GM12865 (cell line): ENCODE measurements around the gene CD3D.

Experiments
- DNase-seq: peaks from one replicate; pipeline ENCODE4 v3.0.0; 2010; ENCODE audit warnings: low read depth
- H3K4me3 ChIP-seq: 2 replicates; pipeline ENCODE4 v1.5.1; 2011; ENCODE audit warnings: mild to moderate bottlenecking, low read depth, low read length, control low read depth
- CTCF ChIP-seq: IDR thresholded peaks from 2 replicates; pipeline ENCODE4 v1.5.1; 2011; ENCODE audit warnings: low read length, control low read depth, low read depth, inconsistent platforms; ENCODE audit not compliant: insufficient read depth; ENCODE audit errors: missing control alignments

CD3D gene

DNA sequence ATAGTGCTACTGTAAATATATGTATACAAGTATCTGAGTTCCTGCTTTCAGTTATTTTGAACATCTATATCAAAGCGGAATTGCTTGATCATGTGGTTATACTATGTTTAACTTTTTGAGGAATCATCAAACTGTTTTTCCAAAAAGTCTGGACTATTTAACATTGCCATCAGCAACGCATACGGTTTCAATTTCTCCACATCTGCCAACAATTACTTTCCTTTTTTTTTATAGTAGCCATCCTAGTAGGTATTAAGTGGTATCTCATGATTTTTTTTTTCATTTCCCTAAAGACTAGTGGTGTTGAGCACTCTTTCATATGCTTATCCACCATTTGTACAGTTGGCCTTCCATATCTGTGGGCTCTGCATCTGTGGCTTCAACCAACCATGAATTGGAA lies 15.6 kb upstream of the CD3D start:
- no peak for TF ChIP-seq CTCF
- DNase-seq = no peak
- H3K4me3 ChIP-seq = no peak overlapping the region

DNA sequence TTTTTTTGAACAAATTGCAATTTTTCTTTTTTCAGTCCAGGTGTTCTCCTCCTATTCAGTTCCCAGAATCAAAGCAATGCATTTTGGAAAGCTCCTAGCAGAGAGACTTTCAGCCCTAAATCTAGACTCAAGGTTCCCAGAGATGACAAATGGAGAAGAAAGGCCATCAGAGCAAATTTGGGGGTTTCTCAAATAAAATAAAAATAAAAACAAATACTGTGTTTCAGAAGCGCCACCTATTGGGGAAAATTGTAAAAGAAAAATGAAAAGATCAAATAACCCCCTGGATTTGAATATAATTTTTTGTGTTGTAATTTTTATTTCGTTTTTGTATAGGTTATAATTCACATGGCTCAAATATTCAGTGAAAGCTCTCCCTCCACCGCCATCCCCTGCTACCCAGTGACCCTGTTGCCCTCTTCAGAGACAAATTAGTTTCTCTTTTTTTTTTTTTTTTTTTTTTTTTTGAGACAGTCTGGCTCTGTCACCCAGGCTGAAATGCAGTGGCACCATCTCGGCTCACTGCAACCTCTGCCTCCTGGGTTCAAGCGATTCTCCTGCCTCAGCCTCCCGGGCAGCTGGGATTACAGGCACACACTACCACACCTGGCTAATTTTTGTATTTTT lies 10.7 kb upstream of the CD3D start:
- H3K4me3 ChIP-seq = no peak overlapping the region
- peak; percentile 40 for TF ChIP-seq CTCF
- peak; percentile 28 for DNase-seq

GRCh38 chr11:118349475-118349874 lies 7.0 kb upstream of the CD3D start:
- H3K4me3 ChIP-seq = no peak overlapping the region
- TF ChIP-seq CTCF = no peak
- no peak for DNase-seq

- H3K4me3 ChIP-seq = no peak within 1 kb of the TSS
- TF ChIP-seq CTCF = no peak
- no peak for DNase-seq
Observed at GRCh38 chr11:118343981-118344515, 1.5 kb upstream of the CD3D start, which contains the start of gene CD3G. CD3G (plus strand) TSS chr11:118344344; CDS start chr11:118344424, 80 bp downstream.

- no peak overlapping the region for H3K4me3 ChIP-seq
- DNase-seq = peak; percentile 38
- TF ChIP-seq CTCF = no peak
Observed at GRCh38 chr11:118343248-118343647, 743 bp upstream of the CD3D start.

DNA sequence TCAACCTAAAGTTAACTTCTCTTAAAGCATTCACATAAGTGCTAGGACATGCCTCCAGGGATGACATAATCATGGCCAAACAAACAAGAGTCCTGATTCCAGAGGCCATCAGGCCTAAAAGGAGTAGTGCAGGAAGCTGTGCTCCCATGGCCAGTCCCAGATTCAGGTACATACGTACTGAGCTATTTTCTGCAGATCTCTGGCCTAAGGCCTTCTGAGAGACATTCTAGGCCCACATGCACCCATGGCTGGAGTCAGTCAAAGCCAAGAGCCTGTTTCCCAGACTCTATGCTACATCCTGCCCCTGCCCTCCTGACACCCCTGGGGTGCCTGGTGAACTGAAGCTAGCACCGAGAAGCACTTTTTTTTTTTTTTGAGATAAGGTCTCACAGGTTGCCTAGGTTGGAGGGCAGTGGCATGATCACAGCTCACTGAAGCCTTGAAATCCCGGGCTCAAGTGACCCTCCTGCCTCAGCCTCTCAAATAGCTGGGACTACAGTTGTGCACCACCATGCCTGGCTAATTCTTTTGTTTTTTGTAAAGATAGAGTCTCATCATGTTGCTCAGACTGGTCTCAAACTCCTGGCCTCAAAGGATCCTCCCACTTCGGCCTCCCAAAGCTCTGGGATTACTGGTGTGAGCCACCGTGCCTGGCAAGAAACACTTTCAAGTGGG lies 553 bp downstream of the CD3D start:
- no peak overlapping the region for H3K4me3 ChIP-seq
- DNase-seq = no peak
- no peak for TF ChIP-seq CTCF
